ENCODE results near the gene ARMS2. TPM values are rescaled to one million over a fixed set of nuclear protein-coding genes. Genes with fewer than 3 reads are reported as not detected.

ARMS2 gene
- total and polyA plus RNA-seq, 7 experiments from 2014 or later: not detected

- H3K4me1 ChIP-seq (ENCODE audit: control insufficient read depth in 2 of 2, insufficient read depth in 2 of 2, low read length in 2 of 2): no peaks in the 10 kb centered on the region
- H3K27ac ChIP-seq (ENCODE audit: low read depth, low read length): no peak overlapping the region
- no peak overlapping the region for H3K4me3 ChIP-seq (ENCODE audit: low read length)
- H3K36me3 ChIP-seq (ENCODE audit: control insufficient read depth in 2 of 3, insufficient read depth in 3 of 3, low read length in 3 of 3): no peaks in the 10 kb centered on the region
- ChIA-PET POLR2A (no interaction called here), CTCF (no interaction called here)
- ATAC-seq: no peak
- Mint-ChIP-seq H3K27ac (no peak overlapping the region), H3K27me3 (peaks cover 0 to 4% (median 0%) of the 10 kb centered on the region in 5 donors), H3K9me3 (no peaks in the 10 kb centered on the region), H3K36me3 (no peaks in the 10 kb centered on the region), H3K4me1 (no peaks in the 10 kb centered on the region), H3K4me3 (no peak overlapping the region)
- no peaks in the 10 kb centered on the region for H3K9me3 ChIP-seq (ENCODE audit: control insufficient read depth in 2 of 3, low read length in 3 of 3)
- no peak for DNase-seq
- intact Hi-C loops (cut with micrococcal nuclease): no loop called here
- no peaks in the 10 kb centered on the region for H3K27me3 ChIP-seq (ENCODE audit: control insufficient read depth in 2 of 2, insufficient read depth in 2 of 2, low read length in 2 of 2)
Observed at GRCh38 chr10:122505885-122506645, 51.6 kb downstream of the ARMS2 start.

Small RNAs within 50 kb of the gene (microRNA-seq; reads per million reads assigned to microRNA genes)
- gene MIR3941 (ENCODE audit: borderline microRNAs expressed): 9.9 reads per million, percentile 19 among the genes with 10 or more reads in this experiment

Other genes with a start within 250 kb of the ARMS2 start
- not detected for gene BTBD16, start 183.4 kb upstream of the ARMS2 start, total RNA-seq
- not detected for gene BTBD16, start 183.4 kb upstream of the ARMS2 start, polyA plus RNA-seq
- 10 to 100 TPM in 4 of 5 experiments, 1 to 10 TPM in 1; 5.9 to 90.1 (median 39.2) TPM for gene PLEKHA1, start 79.9 kb upstream of the ARMS2 start, total RNA-seq
- gene PLEKHA1, start 79.9 kb upstream of the ARMS2 start, polyA plus RNA-seq: 100 to 1,000 TPM in 1 of 2 donors, 10 to 100 TPM in 1; 90.4 to 100 TPM
- gene HTRA1, start 6.9 kb downstream of the ARMS2 start, total RNA-seq: under 1 TPM in 4 of 5 experiments, not detected in 1; 0.22 to 0.64 (median 0.40) TPM
- gene HTRA1, start 6.9 kb downstream of the ARMS2 start, polyA plus RNA-seq: not detected
- gene DMBT1, start 106.1 kb downstream of the ARMS2 start, total RNA-seq: not detected
- gene DMBT1, start 106.1 kb downstream of the ARMS2 start, polyA plus RNA-seq: not detected
- not detected for gene C10orf120, start 245.2 kb downstream of the ARMS2 start, total RNA-seq
- gene C10orf120, start 245.2 kb downstream of the ARMS2 start, polyA plus RNA-seq: not detected